ENCODE data around the gene SLC6A15.

SLC6A15 gene

DNA sequence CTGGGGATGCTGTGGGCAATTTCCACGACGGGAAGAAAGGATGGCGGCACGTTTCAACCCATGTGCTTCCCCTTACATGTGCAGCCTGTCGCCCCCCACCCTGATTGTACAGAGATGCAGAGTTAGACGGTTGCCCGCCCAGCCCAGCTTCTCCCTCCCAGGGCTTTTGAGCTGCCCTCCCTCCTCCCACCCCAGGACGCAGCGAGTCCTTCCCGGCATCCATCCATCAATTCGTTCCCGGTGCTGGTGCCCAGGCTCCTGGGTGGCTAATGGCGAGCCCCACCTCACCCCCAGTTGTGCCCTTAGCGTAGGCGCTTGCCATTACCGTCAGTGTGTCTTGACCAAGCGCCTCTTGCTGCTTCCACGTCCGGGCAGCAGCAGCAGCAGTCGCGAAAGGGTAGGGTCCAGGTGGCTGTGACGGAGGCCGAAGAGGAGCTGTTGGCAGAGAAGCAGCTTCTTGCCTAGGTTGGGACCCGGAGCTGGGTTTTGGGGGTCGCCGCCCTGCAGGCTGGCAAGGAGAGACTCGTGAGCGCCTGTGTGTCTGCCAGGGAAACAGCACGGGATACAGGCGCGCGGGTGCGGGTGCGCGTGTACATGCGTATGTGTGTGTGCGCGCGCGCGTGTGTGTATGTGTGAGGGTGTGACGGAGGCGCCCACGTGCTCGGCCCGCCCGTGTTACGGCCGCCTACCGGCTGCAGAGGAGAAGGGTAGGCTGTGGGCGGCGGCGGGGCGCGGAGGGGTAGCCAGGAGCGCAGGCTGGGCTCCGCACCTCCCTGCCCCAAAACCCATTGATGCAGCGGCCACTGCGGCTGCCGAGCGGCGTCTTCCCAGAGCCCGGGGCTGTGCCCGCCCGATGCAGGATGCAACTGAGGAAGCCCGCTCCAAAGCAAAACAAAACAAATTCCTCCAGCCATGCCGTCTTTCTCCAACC, at the start of gene SLC6A15:
SLC6A15 (minus strand) TSS at position 602 of the 931 bp plus-strand sequence. CDS start 20,679 bp downstream, outside the sequence.
- DNase-seq: peak in 1 of 2 donors; percentile 20

DNA sequence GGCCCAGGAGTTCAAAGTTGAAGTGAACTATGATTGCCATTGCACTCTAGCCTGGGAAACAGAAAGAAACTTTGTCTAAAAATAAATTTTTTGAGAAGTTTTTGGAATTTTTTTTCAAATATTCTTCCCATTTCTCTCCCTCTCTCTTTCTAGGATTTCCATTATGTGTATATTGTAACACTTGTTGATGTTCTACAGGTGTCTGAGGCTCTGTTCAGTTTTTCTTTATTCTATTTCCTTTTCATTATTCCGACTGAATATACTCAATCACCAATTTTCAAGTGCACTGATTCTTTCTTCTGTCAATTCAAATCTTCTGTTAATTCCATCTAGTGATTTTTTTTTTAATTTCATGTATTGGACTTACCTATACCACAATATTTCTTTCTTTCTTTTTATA, 48.3 kb upstream of the SLC6A15 start:
- DNase-seq: no peak

DNA sequence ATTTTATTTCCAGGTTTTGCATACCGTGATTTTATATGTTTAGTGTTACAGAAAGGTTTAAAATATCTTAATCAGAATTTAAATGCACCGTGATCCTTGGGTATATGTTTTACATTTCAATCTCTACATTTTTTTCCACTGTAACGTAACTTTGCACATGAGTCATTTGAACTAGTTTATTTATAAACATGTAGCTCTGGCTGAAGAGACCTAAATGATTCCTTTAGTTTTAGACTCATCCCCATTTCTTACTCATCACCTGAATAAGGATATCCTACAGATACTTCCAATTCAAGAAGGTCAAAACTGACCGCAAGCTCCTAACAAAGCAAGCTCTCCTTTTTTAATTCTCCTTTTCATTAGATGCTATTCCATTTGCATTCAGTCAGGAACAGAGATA, 42.7 kb upstream of the SLC6A15 start:
- no peak for DNase-seq

DNA sequence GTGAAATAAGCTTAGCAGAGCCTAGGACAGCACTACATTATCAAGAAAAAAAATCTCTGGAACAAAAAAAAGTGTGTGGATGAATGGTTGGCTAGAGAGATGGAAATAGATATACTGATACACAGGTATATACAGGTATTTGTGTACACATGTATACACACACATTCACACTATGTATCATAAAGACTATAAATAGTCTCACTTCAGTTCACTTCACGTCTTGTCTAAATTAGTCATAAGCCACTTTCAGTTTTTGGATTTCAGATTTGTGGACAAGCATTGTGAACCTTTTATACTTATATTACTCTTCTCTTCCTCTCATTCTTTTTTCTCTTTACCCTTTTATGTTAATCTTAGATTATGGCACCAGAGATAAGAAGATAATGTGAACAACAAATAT, 41.8 kb upstream of the SLC6A15 start:
- no peak for DNase-seq

DNA sequence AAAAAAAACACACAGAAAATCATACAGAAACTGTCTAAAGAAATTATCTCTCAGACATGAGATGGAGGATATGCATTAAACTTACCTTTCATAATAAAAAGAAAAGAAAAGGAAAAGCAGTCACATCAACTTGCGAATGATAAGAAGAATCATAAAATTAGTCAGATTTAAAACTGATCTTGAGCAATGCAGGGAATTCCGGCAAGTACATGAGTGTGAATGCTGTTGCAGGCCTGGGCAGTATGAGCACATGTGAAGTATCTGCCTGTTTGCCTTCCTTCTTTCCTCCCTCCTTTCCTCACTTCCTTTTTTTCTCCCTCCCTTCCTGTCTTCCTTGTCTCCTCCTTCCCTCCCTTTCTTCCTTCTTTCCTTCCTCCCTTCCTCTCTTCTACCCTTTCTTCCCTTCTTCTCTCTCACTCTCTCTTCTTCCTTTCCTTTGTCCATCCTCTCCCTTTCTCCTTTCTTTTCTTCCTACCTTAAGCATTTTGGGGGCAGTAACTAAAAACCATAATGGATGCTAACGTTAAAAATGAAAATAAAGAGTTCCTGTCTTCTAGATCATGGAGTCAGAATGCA, 38.5 kb upstream of the SLC6A15 start:
- no peak for DNase-seq

DNA sequence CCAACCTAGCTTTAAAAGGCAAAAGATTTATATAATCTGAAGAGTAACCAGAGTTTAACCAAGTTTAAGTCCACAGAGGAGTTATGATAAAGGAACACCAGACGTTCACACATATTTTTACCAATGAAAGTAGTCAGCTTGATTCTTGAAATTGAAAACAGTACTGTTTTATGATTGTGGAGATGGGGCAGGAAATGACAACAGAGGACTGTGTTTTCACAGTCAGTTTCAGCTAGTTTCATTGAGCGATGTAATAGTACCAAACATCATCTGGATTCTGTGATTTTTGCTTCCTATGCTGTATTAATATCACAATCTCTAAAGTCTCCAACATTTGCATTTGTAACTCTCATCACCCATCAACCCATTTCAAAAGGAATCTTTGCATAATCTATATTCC, 34.2 kb upstream of the SLC6A15 start:
- no peak for DNase-seq

DNA sequence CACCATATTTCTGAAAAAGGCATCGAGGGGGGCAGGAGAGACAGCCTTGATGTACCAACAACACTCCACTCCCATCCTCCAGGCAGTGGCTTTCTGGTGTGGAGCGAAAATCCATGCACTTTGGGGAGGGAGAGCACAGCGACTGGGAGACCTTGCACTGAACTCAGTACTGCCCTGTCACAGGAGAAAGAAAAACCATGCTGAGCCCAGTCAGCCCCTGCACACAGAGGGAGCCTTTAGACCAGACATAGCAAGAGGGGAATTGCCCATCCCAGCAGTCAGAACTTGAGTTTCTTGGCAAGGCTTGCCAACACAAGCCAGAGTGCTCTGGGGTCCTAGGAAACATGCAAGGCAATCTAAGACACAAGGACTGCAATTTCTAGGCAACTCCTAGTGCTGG, 24.8 kb upstream of the SLC6A15 start:
- no peak for DNase-seq

DNA sequence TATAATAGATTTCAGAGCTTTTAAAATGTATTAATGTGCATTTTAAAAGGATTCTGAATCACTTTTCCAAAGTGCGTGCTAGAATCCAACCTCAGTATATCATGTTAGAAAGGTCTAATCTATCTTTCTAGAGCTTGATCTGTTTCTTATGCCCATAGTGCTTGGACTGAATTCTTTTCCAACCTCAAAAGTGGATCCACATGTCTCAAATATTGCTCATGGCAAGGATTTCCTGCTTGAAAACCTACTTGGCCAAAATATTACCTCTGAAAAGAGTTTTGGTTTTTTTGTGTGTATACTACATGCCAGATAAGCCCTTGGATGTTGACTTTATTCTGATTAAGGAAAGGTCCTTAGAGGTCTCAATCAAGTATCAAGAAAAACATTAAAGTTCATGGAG, 16.9 kb upstream of the SLC6A15 start:
- DNase-seq: no peak

DNA sequence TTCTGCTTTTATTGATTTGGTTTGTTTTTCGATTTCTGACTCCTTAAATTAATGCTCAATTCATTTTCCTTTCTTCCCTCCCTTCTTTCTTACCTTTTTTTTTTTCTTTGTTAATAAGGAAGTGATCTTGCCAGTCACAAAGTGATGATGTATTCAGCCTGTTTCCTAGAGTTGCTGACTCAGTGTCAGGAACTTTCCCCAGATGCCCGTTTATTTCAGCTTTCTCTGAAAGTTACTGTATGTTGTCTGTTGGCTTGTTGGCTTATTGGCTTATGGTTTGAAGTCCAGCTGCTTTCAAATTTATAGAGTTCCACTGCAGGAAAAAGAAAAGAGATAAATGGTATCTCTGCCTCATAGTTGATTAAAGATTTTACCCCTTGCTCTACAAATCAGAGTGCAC, 12.4 kb upstream of the SLC6A15 start:
- DNase-seq: no peak

DNA sequence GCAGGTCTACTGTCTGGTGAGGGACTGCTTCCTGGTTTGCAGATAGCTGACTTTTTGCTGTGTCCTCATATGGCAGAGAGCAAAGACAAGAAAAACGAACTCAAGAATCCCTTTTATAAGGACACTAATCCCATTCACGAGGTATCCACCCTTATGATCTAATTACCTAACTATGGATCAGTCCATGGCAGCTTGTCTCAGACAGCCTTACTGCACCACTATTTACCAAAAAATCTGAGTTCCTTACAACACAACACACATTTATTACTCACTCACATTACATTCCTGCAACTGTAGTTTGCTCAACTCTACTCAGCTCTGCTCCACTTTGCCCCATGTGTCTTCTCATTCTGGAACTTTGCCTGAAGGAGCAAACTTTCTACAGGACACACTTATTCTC, 10.1 kb upstream of the SLC6A15 start:
- DNase-seq: no peak

DNA sequence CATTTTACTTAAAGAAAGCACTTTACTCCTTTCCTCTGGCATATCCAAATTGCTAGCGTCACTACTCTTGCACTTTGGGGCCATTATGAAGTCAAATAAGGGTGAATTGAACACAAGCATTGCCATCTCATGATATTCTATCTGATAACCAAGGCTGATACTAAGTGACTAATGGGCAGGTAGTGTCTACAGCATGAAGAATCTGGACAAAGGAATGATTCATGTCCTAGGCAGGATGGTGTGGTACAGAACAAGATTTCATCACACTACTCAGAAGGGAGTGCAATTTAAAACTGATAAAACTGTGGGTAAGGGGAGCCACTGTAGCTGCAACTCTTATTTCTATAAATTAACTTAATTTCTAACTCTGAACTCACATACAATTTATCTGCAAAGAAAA, 7.7 kb upstream of the SLC6A15 start:
- no peak for DNase-seq

DNA sequence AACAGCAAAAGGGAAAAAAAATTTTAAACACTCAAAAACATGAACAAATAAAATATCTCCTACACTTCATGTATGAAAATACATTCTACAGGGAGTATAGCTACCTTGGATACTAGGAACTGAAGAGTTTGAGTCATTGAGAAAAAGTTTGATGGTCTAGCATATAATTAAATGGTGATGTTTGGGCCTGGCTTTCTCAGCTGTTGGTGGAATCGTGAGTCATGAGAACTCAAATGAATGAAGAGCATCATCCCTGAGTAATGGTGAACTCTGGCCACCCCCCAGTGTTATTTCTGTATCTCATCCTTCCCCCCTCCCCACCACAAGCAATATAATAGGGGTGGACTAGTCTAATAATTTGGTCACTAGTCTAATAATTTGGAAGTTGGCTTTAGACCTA, 6.7 kb upstream of the SLC6A15 start:
- no peak for DNase-seq

DNA sequence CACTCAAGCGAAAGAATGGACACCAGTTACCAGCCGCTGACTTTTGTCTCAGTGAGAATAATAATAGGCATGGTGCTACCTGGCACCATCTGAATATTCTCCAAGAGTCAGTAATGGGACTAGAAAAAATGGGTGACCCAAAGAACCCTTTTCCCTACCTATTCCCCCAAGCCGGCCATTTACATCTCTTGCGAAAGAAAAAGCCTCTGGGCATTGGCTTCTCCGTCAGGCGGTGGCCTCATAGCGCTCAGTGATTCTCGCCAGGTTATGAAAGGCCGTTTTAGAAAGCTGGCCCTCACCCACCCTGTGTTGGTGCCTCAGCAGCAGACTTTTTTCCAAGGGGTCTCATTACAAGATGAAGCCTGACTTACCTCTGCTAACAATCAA, 523 bp upstream of the SLC6A15 start:
- no peak for DNase-seq

DNA sequence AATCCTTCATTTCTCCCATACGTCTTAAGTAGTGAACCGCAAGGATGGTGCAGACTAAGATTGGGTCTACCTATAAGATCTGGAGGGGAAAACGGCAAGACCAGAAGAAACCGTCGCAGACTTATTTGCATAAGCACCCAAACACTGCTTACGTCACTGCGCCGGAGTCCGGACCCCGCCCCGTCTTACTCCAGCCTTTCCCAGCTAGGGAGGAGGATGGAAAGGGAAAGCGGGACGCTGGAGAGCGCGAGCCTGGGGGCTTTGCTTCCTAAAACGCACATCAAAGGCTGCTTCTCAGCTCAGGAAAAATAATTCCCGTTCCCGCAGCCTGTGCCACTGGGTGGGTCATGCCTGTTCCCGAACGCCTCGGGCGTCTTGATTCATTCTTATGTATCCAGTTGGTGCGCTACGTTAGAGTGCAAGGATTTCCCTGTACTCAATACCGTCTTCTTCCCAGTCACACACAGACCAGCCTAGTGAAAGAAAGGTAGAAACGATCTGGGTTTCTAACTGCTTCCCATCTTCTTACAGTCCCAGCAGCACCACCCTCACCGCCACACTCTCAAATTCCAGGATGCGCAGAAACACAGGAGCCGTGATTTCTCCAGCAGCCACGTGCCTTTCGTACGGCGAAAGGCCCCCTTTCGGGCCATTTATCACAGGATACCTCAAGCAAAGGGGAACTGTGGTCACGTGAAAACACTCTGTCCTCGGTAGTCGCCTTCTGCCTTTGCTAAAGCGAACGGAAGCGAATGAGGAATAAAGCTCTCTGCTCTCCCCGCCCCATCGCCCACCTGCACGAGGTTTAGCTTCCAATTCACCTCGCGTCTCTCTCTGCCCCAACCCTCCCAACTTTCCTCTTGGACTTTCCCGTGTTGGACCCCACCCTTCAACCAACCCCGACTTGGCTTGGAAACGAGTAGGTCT, 1.1 kb downstream of the SLC6A15 start:
- peak in 1 of 2 donors; percentile 2 for DNase-seq

DNA sequence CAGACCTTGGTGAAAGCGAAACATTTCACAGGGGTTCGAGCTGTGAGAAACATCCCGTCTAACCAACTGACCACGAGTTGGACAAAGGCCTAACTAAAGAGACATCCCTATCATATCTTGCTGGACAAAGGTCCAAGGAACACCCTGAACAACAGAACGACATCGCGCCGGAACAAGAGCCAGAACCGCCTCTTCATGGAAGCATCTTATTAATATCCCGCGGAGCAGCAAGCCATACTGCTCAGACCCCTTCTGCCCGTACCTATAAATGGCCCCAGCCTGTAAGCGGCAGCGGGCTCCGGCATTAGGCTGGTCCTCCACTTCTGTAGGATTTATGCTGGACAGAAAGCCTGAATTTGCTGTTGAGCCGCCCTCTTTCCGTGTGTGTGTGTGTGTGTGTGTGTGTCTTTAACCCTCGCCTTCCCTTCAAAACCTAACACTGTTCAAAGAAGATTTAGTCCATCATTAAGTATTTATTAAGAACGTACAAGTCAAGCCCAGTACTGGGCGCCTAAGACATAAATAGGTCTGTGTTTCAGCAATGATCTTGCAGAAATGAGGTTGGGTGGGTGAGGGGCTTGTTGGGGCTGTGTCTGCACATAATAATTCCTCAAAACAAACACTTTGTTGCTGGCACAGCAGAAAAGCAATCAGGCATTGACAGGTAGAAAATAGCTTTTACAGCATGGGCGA, 1.9 kb downstream of the SLC6A15 start:
- no peak for DNase-seq

DNA sequence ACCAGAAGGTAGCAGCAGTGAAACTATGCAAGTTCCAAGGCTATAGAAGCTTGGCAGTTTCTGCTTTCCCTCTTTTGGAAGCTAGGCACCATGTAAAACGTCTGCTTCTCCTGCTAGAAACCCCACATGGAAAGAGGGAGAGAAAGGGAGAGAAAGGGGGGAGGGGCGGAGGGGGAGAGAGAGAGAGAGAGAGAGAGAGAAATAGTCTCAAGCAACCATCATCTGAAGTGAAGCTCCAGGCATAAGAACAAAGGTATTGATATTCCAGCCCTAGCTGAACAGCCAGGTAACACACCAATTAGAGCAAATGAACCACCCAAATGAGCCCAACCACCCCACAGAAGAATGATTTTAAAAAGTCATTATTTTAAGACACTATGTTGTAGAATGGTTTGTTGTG, 8.5 kb downstream of the SLC6A15 start:
- DNase-seq: no peak

DNA sequence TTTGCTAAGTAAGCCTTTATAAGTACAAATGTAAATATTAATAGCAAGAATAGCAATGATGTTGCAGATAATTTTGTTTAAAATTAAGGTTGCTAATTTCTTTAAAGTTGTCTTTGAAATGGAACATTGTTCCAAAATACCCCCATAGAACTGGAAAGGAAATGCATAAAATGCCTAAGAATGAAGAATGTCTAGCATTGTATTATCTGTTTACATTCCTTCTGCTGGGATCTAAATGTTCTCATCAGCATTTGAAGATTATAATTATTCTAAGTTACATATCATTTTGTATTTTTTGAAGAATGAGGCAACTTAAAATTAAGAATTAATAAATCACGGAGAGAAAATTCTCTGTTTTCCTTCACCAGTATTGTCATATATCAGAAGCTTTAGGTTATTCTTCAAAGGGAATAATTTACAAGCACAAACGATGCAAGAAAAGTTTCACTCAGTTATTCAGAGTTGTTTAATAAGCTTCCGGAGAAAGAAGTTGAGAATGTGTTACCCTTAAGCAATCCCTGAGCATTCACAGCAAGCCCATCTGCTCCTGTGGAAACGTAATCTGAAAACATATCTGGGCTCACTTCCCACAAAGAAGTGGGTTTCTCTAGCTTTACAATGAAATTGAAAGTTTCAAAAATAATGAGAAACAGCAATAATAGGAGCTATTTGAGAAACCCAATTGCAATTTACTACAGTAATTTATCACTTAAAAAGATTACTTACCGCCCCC, 21.3 kb downstream of the SLC6A15 start:
- no peak for DNase-seq

DNA sequence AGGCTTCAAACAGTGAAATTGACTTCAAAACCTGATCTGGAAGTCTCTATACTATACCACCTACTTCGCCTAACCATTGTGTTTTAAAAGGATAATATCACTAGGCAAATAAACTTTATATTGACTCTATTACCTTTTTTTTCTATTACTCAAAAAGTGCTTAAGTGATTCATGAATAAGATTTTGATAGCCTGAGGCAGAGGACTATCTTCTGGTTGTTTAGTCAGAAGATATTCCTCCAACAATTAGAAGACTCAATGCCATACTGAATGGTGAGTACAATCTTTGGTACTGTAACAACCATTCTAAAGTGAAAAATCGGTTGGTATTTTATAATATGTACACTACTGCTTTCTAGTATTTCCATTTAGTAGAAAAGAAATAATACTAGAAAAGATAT, 22.8 kb downstream of the SLC6A15 start:
- DNase-seq: no peak

DNA sequence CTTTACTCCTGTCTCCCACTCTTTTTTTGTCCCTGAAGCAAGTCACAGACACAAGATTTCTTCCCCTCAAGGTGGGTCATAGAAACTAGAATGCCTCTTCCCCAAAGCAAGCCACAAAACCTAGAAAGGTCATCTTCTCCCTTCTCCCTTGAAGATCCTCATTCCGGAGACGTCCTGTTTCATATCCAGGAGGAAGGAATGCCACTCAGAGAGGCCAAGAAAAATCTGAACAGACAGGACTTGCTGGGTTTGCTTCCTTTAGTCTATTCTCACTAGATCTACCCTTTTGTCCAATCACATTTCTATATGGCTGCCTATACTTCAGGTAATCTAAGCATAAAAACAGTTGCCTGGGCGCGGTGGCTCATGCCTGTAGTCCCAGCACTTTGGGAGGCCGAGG, 23.7 kb downstream of the SLC6A15 start:
- no peak for DNase-seq

DNA sequence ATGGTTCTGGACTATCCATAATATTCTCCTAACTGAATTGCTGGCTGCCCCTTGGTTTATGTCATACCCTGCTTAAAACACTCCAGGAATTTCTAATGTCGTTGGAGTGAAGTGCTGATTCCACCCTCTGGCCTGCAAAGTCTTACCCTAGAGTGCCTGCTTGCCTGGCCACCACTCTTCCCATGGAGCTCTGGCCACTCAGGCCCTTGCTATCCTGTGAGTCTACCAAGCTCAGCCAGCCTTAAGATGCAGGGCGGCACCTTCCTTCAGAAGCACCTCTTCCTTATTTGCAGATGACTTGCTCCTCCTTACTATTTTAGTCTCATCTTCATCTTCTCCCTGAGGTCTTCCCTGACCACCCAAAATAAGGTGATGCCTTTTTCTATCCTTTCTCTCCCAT, 35.3 kb downstream of the SLC6A15 start:
- DNase-seq: no peak

DNA sequence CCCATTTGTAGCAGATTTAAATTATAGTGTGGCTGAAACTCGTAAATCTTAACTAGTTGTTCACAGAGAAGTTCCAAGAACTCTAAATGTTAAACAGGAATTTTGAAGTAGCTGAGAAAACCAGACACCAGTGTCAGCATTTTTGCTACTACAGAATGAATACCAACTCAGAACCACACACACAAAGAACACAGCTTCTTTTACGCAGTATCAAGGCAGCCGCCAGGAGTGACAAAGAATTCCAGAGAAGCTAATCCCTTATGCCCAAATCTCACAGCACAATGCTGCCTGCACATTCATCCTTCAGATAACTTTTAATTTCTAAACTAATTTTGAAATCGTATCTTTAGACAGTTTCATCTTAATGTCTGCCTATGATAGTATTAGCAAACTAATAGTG, 37.4 kb downstream of the SLC6A15 start:
- no peak for DNase-seq

DNA sequence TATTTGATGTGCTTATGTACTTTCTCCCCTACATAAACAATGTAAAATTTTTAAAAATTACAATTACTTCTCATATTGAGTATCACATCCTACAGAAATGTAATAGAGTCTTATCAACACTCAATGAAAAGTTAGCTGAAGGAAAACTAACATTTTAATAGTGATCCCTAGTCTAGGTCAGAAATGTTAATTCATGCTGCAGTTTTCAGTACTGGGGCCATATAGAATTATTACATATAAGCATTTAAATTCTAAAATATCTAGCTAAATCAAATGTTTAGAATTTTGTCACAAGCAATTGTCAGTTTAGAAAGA, 37.8 kb downstream of the SLC6A15 start:
- no peak for DNase-seq

Measured in stimulated activated CD4-positive, alpha-beta T cell treated with anti-CD3 and anti-CD28 coated beads, Interleukin-2, amount 100 ng/mL, for 24 hours (primary cell).